ENCODE data around the gene ELAVL2. TPM values are rescaled to one million over a fixed set of nuclear protein-coding genes. Genes with fewer than 3 reads are reported as not detected.

ELAVL2 gene
- total and polyA plus RNA-seq, 9 of the 15 experiments (the other 6 are each of a cell fraction or from before 2014, with no cell fraction given): not detected

DNA sequence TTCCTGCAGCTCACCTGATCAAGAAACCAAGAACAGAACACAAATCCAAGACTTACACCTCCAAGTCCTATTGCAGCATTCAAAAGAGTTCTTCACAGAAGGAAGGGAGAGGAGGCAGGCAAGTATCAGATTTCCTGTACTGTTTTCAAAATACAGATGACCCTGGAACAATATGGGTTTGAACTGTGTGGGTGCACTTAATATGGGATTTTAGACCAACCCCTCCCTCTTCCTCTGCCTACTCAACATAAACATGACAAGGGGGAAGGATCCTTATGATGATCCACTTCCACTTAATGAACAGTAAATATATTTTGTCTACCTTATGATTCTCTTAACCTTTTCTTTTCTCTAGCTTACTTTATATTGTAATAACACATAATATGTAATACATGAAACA is 104.6 kb downstream of the ELAVL2 start (continued):
- TF ChIP-seq, protein P1, sequence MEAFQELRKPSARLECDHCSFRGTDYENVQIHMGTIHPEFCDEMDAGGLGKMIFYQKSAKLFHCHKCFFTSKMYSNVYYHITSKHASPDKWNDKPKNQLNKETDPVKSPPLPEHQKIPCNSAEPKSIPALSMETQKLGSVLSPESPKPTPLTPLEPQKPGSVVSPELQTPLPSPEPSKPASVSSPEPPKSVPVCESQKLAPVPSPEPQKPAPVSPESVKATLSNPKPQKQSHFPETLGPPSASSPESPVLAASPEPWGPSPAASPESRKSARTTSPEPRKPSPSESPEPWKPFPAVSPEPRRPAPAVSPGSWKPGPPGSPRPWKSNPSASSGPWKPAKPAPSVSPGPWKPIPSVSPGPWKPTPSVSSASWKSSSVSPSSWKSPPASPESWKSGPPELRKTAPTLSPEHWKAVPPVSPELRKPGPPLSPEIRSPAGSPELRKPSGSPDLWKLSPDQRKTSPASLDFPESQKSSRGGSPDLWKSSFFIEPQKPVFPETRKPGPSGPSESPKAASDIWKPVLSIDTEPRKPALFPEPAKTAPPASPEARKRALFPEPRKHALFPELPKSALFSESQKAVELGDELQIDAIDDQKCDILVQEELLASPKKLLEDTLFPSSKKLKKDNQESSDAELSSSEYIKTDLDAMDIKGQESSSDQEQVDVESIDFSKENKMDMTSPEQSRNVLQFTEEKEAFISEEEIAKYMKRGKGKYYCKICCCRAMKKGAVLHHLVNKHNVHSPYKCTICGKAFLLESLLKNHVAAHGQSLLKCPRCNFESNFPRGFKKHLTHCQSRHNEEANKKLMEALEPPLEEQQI (IDR thresholded peaks at IDR 0.05): no peak
- TF ChIP-seq TAF1 (IDR thresholded peaks at IDR 0.05; ENCODE audit: control insufficient read depth, extremely low read depth, insufficient read depth, low read length, severe bottlenecking): no peak
- no peak for TF ChIP-seq ZNF431 (CRISPR knock-in tag; IDR thresholded peaks at IDR 0.05)
- no peak for TF ChIP-seq ZNF384 (IDR thresholded peaks at IDR 0.05; ENCODE audit: low read depth, low read length)
- TF ChIP-seq RAD21 (CRISPR knock-in tag; conservative IDR thresholded peaks at IDR 0.05 in 1 of 2, IDR thresholded peaks at IDR 0.05 in 1 of 2): no peak
- TF ChIP-seq ETV5 (CRISPR knock-in tag; IDR thresholded peaks at IDR 0.05; ENCODE audit: low read depth): no peak
- TF ChIP-seq FIP1L1 (IDR thresholded peaks at IDR 0.05; ENCODE audit: low read depth, low read length, poor library complexity, severe bottlenecking): no peak
- TF ChIP-seq NFIX (CRISPR knock-in tag; IDR thresholded peaks at IDR 0.05; ENCODE audit: low read depth): no peak

DNA sequence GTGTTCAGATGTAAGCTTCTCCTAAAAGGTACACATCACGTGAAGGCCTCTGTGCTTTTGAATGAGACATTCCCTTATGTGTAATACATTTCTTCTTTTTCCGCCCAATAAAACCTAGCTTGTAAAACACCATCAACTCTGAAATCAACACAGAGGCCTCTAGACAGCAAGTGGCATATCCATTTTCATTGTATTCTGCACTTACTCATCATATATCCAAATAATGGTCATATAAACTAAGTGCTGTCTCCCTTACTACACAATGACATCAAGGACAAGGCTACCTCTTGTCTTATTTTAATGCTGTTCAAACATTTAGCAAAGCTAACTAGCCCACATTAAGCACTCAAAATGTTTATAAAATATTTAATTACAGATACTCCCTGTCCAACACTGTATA is 108.5 kb downstream of the ELAVL2 start:
- no TSS peak for BruUV-seq (replicated peaks)
- H3K79me2 ChIP-seq (ENCODE audit: control insufficient read depth, insufficient read depth, low read length): no peaks in the 10 kb centered on the region
- DNase-seq (ENCODE audit: extremely low read depth in 1 of 4, low spot score in 3 of 4) (no peak), FAIRE-seq (no peak), ATAC-seq (no peak)
- no peak overlapping the region for H3K27ac ChIP-seq (ENCODE audit: extremely low read depth, low read depth, low read length)
- CTCF ChIA-PET (ENCODE audit: low intra/inter-chr PET ratio): no interaction called here
- POLR2A ChIA-PET: no interaction called here
- no peaks in the 10 kb centered on the region for H3K9me1 ChIP-seq (ENCODE audit: control insufficient read depth, insufficient read depth, low read length)
- intact Hi-C loops (cut with micrococcal nuclease) (no loop called here), in situ Hi-C loops (cut with MboI) (no loop called here)
- no peak overlapping the region for H2AFZ ChIP-seq (ENCODE audit: low read depth, low read length)
- no peak overlapping the region for H3K4me3 ChIP-seq
- no peaks in the 10 kb centered on the region for H3K4me1 ChIP-seq (replicated peaks in 1 of 2; ENCODE audit: control insufficient read depth in 2 of 2, insufficient read depth in 2 of 2, low read length in 2 of 2)
- H3K9ac ChIP-seq (ENCODE audit: insufficient read depth in 1 of 2, low read depth in 2 of 2, low read length in 2 of 2): no peak overlapping the region
- H3K4me2 ChIP-seq (ENCODE audit: insufficient read depth, low read length): no peak overlapping the region
- no CpG with 5 or more reads among the region's 2 CpGs for WGBS (ENCODE audit: insufficient coverage, low coverage, missing lambda C conversion rate)
- no peaks in the 10 kb centered on the region for H3K27me3 ChIP-seq (ENCODE audit: control insufficient read depth in 2 of 2, insufficient read depth in 2 of 2, low read length in 2 of 2)
- no peaks in the 10 kb centered on the region for H4K20me1 ChIP-seq (replicated peaks; ENCODE audit: control insufficient read depth, insufficient read depth, low read length)
- H3K9me3 ChIP-seq (replicated peaks; ENCODE audit: control insufficient read depth, insufficient read depth, low read depth, low read length): no peaks in the 10 kb centered on the region
- no peaks in the 10 kb centered on the region for H3K36me3 ChIP-seq (ENCODE audit: control insufficient read depth, insufficient read depth, low read length)
- TF ChIP-seq ZNF644 (tag; IDR thresholded peaks at IDR 0.05; ENCODE audit: low read depth) (no peak), ERF (CRISPR knock-in tag; IDR thresholded peaks at IDR 0.05) (no peak), RFX1 (IDR thresholded peaks at IDR 0.05) (no peak), KLF10 (CRISPR knock-in tag; IDR thresholded peaks at IDR 0.05) (no peak), SMARCB1 (IDR thresholded peaks at IDR 0.05; ENCODE audit: insufficient read length, low read depth) (no peak), KAT2B (IDR thresholded peaks at IDR 0.05; ENCODE audit: low read depth, low read length) (no peak)
- TF ChIP-seq, protein P2, sequence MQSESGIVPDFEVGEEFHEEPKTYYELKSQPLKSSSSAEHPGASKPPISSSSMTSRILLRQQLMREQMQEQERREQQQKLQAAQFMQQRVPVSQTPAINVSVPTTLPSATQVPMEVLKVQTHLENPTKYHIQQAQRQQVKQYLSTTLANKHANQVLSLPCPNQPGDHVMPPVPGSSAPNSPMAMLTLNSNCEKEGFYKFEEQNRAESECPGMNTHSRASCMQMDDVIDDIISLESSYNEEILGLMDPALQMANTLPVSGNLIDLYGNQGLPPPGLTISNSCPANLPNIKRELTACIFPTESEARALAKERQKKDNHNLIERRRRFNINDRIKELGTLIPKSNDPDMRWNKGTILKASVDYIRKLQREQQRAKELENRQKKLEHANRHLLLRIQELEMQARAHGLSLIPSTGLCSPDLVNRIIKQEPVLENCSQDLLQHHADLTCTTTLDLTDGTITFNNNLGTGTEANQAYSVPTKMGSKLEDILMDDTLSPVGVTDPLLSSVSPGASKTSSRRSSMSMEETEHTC (IDR thresholded peaks at IDR 0.05): no peak
